Measurements from ENCODE around the gene TRAK1.
"Not testable (repeated sequence)": the region's sequence is repeated elsewhere in the genome, so short reads cannot be mapped to it uniquely, and the experiment has no call there.

Gene TRAK1

DNA sequence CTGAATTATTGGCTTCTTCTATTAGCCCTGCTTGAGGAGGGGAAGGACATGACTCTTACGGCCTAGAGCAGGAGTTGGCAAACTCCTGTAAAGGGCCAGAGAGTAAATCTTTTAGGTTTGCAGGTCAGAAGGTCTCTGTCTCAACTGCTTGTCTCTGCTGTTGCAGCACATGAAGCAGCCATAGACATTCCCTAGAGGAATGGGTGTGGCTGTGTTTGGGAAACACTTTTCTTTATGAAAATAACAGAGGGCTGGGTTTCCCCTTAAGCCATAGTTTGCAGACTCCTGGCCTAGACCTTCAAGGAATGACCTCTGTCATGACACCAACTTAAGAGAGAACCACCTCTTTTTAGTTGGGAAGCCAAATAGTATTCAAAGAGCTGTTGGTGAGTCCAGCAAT, 10.3 kb downstream of the TRAK1 start:
- peaks cover 7% of the 10 kb centered on the region for H3K36me3 ChIP-seq

DNA sequence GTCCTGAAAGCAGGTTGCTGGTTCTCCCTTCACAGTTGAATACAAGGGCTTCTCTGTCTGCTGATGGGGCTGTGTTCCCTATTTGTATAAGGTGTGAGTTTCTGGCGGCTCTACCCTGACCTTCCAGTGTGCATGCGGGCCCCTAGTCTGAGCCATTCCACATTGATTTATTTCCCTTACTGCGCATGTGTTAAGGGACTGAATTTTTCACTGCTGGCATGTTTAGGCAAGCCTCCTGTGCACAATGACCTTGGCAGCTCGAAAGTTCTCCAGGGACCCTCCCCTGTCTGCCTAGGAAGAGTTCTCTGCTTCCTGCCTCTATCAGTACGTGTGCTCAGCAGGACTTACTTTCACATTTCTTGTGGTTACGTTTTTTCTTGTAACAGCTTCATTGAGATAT, 11.4 kb downstream of the TRAK1 start:
- Histone ChIP-seq H3K36me3 (peaks cover 7% of the 10 kb centered on the region), H3K9me3 (ENCODE audit: severe bottlenecking) (peaks cover 2% of the 10 kb centered on the region), H3K27ac (no peak overlapping the region), H3K27me3 (ENCODE audit: insufficient read depth, low read depth, severe bottlenecking) (no peaks in the 10 kb centered on the region), H3K4me3 (ENCODE audit: low read depth, low read length) (no peak overlapping the region)
- TF ChIP-seq, protein P1, sequence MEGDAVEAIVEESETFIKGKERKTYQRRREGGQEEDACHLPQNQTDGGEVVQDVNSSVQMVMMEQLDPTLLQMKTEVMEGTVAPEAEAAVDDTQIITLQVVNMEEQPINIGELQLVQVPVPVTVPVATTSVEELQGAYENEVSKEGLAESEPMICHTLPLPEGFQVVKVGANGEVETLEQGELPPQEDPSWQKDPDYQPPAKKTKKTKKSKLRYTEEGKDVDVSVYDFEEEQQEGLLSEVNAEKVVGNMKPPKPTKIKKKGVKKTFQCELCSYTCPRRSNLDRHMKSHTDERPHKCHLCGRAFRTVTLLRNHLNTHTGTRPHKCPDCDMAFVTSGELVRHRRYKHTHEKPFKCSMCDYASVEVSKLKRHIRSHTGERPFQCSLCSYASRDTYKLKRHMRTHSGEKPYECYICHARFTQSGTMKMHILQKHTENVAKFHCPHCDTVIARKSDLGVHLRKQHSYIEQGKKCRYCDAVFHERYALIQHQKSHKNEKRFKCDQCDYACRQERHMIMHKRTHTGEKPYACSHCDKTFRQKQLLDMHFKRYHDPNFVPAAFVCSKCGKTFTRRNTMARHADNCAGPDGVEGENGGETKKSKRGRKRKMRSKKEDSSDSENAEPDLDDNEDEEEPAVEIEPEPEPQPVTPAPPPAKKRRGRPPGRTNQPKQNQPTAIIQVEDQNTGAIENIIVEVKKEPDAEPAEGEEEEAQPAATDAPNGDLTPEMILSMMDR (IDR thresholded peaks at IDR 0.05; ENCODE audit: low read depth, low read length) = no peak
- DNase-seq = no peak

More for the DNA sequence above, 10.3 kb downstream of the TRAK1 start:
- Histone ChIP-seq H3K9me3 (ENCODE audit: severe bottlenecking) (peaks cover 2% of the 10 kb centered on the region), H3K27ac (no peak overlapping the region), H3K4me3 (ENCODE audit: low read depth, low read length) (no peak overlapping the region), H3K27me3 (ENCODE audit: insufficient read depth, low read depth, severe bottlenecking) (no peaks in the 10 kb centered on the region)
- no peak for DNase-seq
- TF ChIP-seq, protein P1 (IDR thresholded peaks at IDR 0.05; ENCODE audit: low read depth, low read length) = no peak

DNA sequence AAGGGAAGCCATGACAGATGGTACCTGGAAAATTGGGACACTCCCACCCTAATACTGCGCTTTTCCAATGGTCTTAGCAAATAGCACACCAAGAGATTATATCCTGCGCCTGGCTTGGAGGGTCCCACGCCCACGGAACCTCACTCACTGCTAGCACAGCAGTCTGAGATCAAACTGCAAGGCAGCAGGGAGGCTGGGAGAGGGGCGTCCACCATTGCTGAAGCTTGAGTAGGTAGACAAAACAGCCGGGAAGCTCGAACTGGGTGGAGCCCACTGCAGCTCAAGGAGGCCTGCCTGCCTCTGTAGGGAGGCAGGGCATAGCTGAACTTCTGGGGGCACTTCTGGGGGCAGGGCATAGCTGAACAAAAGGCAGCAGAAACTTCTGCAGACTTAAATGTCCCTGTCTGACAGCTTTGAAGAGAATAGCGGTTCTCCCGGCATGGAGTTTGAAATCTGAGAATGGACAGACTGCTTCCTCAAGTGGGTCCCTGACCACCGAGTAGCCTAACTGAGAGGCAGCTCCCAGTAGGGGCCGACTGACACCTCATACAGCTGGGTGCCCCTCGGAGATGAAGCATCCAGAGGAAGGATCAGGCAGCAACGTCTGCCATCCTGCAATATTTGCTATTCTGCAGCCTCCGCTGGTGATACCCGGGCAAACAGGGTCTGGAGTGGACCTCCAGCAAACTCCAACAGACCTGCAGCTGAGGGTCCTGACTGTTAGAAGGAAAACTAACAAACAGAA, 12.9 kb downstream of the TRAK1 start:
- not testable (repeated sequence) for DNase-seq; H3K4me3 ChIP-seq (ENCODE audit: low read depth, low read length); H3K36me3 ChIP-seq

DNA sequence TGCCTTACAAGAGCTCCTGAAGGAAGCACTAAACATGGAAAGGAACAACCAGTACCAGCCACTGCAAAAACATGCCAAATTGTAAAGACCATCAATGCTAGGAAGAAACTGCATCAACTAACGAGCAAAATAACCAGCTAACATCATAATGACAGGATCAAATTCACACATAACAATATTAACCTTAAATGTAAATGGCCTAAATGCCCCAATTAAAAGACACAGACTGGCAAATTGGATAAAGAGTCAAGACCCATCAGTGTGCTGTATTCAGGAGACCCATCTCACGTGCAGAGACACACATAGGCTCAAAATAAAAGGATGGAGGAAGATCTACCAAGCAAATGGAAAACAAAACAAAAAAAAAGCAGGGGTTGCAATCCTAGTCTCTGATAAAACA, 14.8 kb downstream of the TRAK1 start:
- not testable (repeated sequence) for H3K4me3 ChIP-seq (ENCODE audit: low read depth, low read length); H3K9me3 ChIP-seq (ENCODE audit: severe bottlenecking); H3K27me3 ChIP-seq (ENCODE audit: insufficient read depth, low read depth, severe bottlenecking); DNase-seq; H3K27ac ChIP-seq; H3K36me3 ChIP-seq

More for the DNA sequence above, 12.9 kb downstream of the TRAK1 start:
- not testable (repeated sequence) for H3K27me3 ChIP-seq (ENCODE audit: insufficient read depth, low read depth, severe bottlenecking); H3K27ac ChIP-seq; H3K9me3 ChIP-seq (ENCODE audit: severe bottlenecking)

DNA sequence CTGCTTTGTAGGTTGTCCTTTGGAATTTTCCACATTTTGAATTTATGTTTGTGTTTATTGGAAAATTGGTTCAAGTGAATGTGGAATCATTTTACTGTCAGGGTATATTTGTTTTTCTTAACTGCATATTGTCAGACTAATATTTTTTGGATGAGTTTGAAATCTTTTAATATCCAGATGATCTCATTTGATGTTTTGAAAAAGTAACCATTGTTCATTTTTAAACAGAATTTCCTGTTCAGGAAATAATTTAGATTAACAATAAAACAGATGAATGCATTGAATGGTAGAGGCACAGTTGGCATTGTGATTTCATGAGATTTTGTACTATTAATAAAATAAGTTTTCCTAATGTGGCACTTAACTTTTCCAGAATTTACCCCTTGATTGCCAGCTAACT, 15.5 kb downstream of the TRAK1 start:
- peaks cover 7% of the 10 kb centered on the region; the same call in 1 of the 2 replicates for H3K36me3 ChIP-seq
- no peak for DNase-seq
- TF ChIP-seq, protein P1 (IDR thresholded peaks at IDR 0.05; ENCODE audit: low read depth, low read length) = no peak
- no peak overlapping the region for H3K27ac ChIP-seq
- no peaks in the 10 kb centered on the region for H3K27me3 ChIP-seq (ENCODE audit: insufficient read depth, low read depth, severe bottlenecking)
- H3K4me3 ChIP-seq (ENCODE audit: low read depth, low read length) = no peak overlapping the region
- H3K9me3 ChIP-seq (ENCODE audit: severe bottlenecking) = peaks cover 2% of the 10 kb centered on the region

DNA sequence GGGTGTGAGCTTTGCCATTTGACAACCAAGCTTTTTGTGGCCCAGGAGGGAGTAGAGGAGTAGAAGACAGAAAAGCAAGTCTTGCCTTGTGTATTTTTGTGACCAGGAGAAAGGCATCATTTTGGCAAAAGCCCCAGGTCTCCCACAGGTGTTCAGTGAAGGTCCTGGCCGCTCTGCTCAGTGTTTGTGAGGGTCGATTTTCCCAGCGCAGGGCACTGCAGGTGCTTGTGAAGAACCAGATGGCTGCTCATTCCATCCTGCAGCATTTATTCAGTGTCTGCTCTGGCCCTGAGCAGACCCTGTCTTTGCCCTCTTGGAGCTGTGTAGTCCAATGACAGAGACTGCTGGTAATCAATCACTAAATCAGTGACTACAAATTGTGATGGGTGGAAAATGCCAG, 19.5 kb downstream of the TRAK1 start:
- H3K27me3 ChIP-seq (ENCODE audit: insufficient read depth, low read depth, severe bottlenecking) = no peaks in the 10 kb centered on the region
- TF ChIP-seq, protein P1 (IDR thresholded peaks at IDR 0.05; ENCODE audit: low read depth, low read length) = no peak
- H3K4me3 ChIP-seq (ENCODE audit: low read depth, low read length) = no peak overlapping the region
- H3K27ac ChIP-seq = no peak overlapping the region
- DNase-seq = no peak
- H3K9me3 ChIP-seq (ENCODE audit: severe bottlenecking) = no peaks in the 10 kb centered on the region
- no peaks in the 10 kb centered on the region for H3K36me3 ChIP-seq
